ENCODE results near the gene SIN3B.

Gene SIN3B

GRCh38 chr19:16912780-16913179 lies 83.6 kb downstream of the SIN3B start:
- TF ChIP-seq CTCF (IDR thresholded peaks at IDR 0.05), result no peak
- Histone ChIP-seq H3K79me2 (no peaks in the 10 kb centered on the region), H3K4me1 (no peaks in the 10 kb centered on the region), H3K4me3 (ENCODE audit: low read depth, low read length) (no peak overlapping the region), H3K9ac (no peak overlapping the region), H3K4me2 (ENCODE audit: low read length) (no peak overlapping the region), H3K27me3 (ENCODE audit: control insufficient read depth, insufficient read depth, low read length) (no peaks in the 10 kb centered on the region), H3K36me3 (ENCODE audit: control insufficient read depth, insufficient read depth, low read length) (no peaks in the 10 kb centered on the region), H3K27ac (no peak overlapping the region), H2AFZ (no peak overlapping the region), H3K9me3 (ENCODE audit: control insufficient read depth, low read length) (no peaks in the 10 kb centered on the region)

GRCh38 chr19:16914421-16914820 lies 85.2 kb downstream of the SIN3B start:
- Histone ChIP-seq H3K4me1 (no peaks in the 10 kb centered on the region), H3K4me2 (ENCODE audit: low read length) (no peak overlapping the region), H3K9me3 (ENCODE audit: control insufficient read depth, low read length) (no peaks in the 10 kb centered on the region), H3K9ac (no peak overlapping the region), H3K4me3 (ENCODE audit: low read depth, low read length) (no peak overlapping the region), H3K79me2 (no peaks in the 10 kb centered on the region), H3K27me3 (ENCODE audit: control insufficient read depth, insufficient read depth, low read length) (no peaks in the 10 kb centered on the region), H3K27ac (no peak overlapping the region), H3K36me3 (ENCODE audit: control insufficient read depth, insufficient read depth, low read length) (no peaks in the 10 kb centered on the region), H2AFZ (no peak overlapping the region)
- TF ChIP-seq CTCF (IDR thresholded peaks at IDR 0.05), result no peak

GRCh38 chr19:16915135-16915534 lies 85.9 kb downstream of the SIN3B start:
- no peak overlapping the region for H3K4me3 ChIP-seq (ENCODE audit: low read depth, low read length)
- H3K27ac ChIP-seq, result no peak overlapping the region
- H3K9me3 ChIP-seq (ENCODE audit: control insufficient read depth, low read length), result no peaks in the 10 kb centered on the region
- H3K36me3 ChIP-seq (ENCODE audit: control insufficient read depth, insufficient read depth, low read length), result no peaks in the 10 kb centered on the region
- H3K27me3 ChIP-seq (ENCODE audit: control insufficient read depth, insufficient read depth, low read length), result no peaks in the 10 kb centered on the region
- TF ChIP-seq CTCF (IDR thresholded peaks at IDR 0.05), result no peak
- H3K9ac ChIP-seq, result no peak overlapping the region
- no peak overlapping the region for H3K4me2 ChIP-seq (ENCODE audit: low read length)
- no peak overlapping the region for H2AFZ ChIP-seq
- H3K79me2 ChIP-seq, result no peaks in the 10 kb centered on the region
- no peaks in the 10 kb centered on the region for H3K4me1 ChIP-seq

- Histone ChIP-seq H3K36me3 (ENCODE audit: control insufficient read depth, insufficient read depth, low read length) (no peaks in the 10 kb centered on the region), H3K27ac (no peak overlapping the region), H3K9ac (no peak overlapping the region), H3K9me3 (ENCODE audit: control insufficient read depth, low read length) (no peaks in the 10 kb centered on the region), H3K4me3 (ENCODE audit: low read depth, low read length) (no peak overlapping the region), H3K79me2 (no peaks in the 10 kb centered on the region), H3K27me3 (ENCODE audit: control insufficient read depth, insufficient read depth, low read length) (no peaks in the 10 kb centered on the region), H3K4me1 (no peaks in the 10 kb centered on the region), H3K4me2 (ENCODE audit: low read length) (no peak overlapping the region), H2AFZ (no peak overlapping the region)
- no peak for TF ChIP-seq CTCF (IDR thresholded peaks at IDR 0.05)
These were observed 86.5 kb downstream of the SIN3B start for GRCh38 chr19:16915734-16916133.

GRCh38 chr19:16917401-16917800 lies 88.2 kb downstream of the SIN3B start:
- no peaks in the 10 kb centered on the region for H3K36me3 ChIP-seq (ENCODE audit: control insufficient read depth, insufficient read depth, low read length)
- no peak overlapping the region for H3K4me3 ChIP-seq (ENCODE audit: low read depth, low read length)
- no peak overlapping the region for H2AFZ ChIP-seq
- H3K9me3 ChIP-seq (ENCODE audit: control insufficient read depth, low read length), result no peaks in the 10 kb centered on the region
- no peak overlapping the region for H3K9ac ChIP-seq
- H3K27ac ChIP-seq, result no peak overlapping the region
- H3K79me2 ChIP-seq, result no peaks in the 10 kb centered on the region
- H3K4me2 ChIP-seq (ENCODE audit: low read length), result no peak overlapping the region
- no peaks in the 10 kb centered on the region for H3K4me1 ChIP-seq
- TF ChIP-seq CTCF (IDR thresholded peaks at IDR 0.05), result no peak
- no peaks in the 10 kb centered on the region for H3K27me3 ChIP-seq (ENCODE audit: control insufficient read depth, insufficient read depth, low read length)

Measured in parathyroid adenoma (tissue), 2 donors.